GM12873 (cell line): ENCODE results near the gene THSD7A.

Experiments
- CTCF ChIP-seq: IDR thresholded peaks from 2 replicates; pipeline ENCODE4 v1.5.1; 2012; ENCODE audit warnings: low read depth, mild to moderate bottlenecking, moderate library complexity, low read length, control low read depth; ENCODE audit not compliant: insufficient read depth; ENCODE audit errors: missing control alignments

THSD7A gene

GRCh38 chr7:11328309-11328708 is 503.7 kb downstream of the THSD7A start:
- TF ChIP-seq CTCF: no peak

- no peak for TF ChIP-seq CTCF
Observed at GRCh38 chr7:11327633-11328032, 504.4 kb downstream of the THSD7A start.
